Neural progenitor cell (in vitro differentiated cells): ENCODE results near the gene CCT8.

Experiments used
- EZH2 ChIP-seq: fragments of 200-600 bp; sonication (generic); IDR thresholded peaks from 2 replicates; pipeline ENCODE4 v1.6.1; 2017; ENCODE audit warnings: antibody characterized with exemption, mild to moderate bottlenecking, moderate library complexity
- EZH2phosphoT487 ChIP-seq: fragments of 200-600 bp; sonication (generic); IDR thresholded peaks from 2 replicates; pipeline ENCODE4 v1.6.1; 2017; ENCODE audit warnings: antibody characterized with exemption
- TF ChIP-seq, protein P1 (sequence below): fragments of 200-600 bp; sonication (generic); IDR thresholded peaks from 2 replicates; pipeline ENCODE4 v1.5.1; 2017; ENCODE audit warnings: antibody characterized with exemption, mild to moderate bottlenecking

- TF ChIP-seq, protein P1, sequence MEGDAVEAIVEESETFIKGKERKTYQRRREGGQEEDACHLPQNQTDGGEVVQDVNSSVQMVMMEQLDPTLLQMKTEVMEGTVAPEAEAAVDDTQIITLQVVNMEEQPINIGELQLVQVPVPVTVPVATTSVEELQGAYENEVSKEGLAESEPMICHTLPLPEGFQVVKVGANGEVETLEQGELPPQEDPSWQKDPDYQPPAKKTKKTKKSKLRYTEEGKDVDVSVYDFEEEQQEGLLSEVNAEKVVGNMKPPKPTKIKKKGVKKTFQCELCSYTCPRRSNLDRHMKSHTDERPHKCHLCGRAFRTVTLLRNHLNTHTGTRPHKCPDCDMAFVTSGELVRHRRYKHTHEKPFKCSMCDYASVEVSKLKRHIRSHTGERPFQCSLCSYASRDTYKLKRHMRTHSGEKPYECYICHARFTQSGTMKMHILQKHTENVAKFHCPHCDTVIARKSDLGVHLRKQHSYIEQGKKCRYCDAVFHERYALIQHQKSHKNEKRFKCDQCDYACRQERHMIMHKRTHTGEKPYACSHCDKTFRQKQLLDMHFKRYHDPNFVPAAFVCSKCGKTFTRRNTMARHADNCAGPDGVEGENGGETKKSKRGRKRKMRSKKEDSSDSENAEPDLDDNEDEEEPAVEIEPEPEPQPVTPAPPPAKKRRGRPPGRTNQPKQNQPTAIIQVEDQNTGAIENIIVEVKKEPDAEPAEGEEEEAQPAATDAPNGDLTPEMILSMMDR, result no peak
- TF ChIP-seq EZH2phosphoT487, result no peak
- no peak for TF ChIP-seq EZH2
Measured at GRCh38 chr21:29075706-29076466, 2.4 kb upstream of the CCT8 start.
